Spleen (tissue), 11 donors: ENCODE data around the gene CTDSPL. TPM values are rescaled to one million over a fixed set of nuclear protein-coding genes. Genes with fewer than 3 reads are reported as not detected.

Experiments
- DNase-seq: peaks from one replicate; pipeline ENCODE4 v3.0.0-alpha.2; 2020
- H3K27ac ChIP-seq, 8 donors: fragments of 200-600 bp; sonication (generic) in 7 of 8; 1 replicate in 4 of 8; 2 replicates in 4 of 8; pipeline versions ENCODE4 v1.5.0 to v1.8.0; 2016 to 2021; ENCODE audit warnings: inconsistent platforms in 4 of 8, mild to moderate bottlenecking in 4 of 8, moderate library complexity in 1 of 8
- H3K27me3 ChIP-seq, 7 donors: fragments of 200-600 bp; sonication (generic) in 6 of 7; replicated peaks in 1 of 7; 1 replicate in 4 of 7; 2 replicates in 3 of 7; pipeline versions ENCODE4 v1.5.0 to v1.8.0; 2016 to 2021; ENCODE audit warnings: inconsistent platforms in 3 of 7, mild to moderate bottlenecking in 1 of 7
- H3K36me3 ChIP-seq, 6 donors: fragments of 200-600 bp; sonication (generic) in 5 of 6; 1 replicate in 4 of 6; 2 replicates in 2 of 6; pipeline versions ENCODE4 v1.5.0 to v1.8.0; 2016 to 2021; ENCODE audit warnings: inconsistent platforms in 2 of 6
- H3K4me1 ChIP-seq, 6 donors: fragments of 200-600 bp; sonication (generic) in 5 of 6; 1 replicate in 3 of 6; 2 replicates in 3 of 6; pipeline versions ENCODE4 v1.5.0 to v1.8.0; 2016 to 2021; ENCODE audit warnings: inconsistent platforms in 3 of 6
- H3K4me3 ChIP-seq, 8 donors: fragments of 200-600 bp; sonication (generic) in 7 of 8; 1 replicate in 4 of 8; 2 replicates in 4 of 8; pipeline versions ENCODE4 v1.5.0 to v1.8.0; 2016 to 2021; ENCODE audit warnings: inconsistent platforms in 4 of 8, mild to moderate bottlenecking in 4 of 8, moderate library complexity in 2 of 8
- H3K9me3 ChIP-seq, 8 donors: fragments of 200-600 bp; sonication (generic) in 7 of 8; 1 replicate in 4 of 8; 2 replicates in 4 of 8; pipeline versions ENCODE4 v1.5.0 to v1.8.0; 2016 to 2021; ENCODE audit warnings: inconsistent platforms in 4 of 8
- POLR2A ChIP-seq, 3 donors: fragments of 450-650 bp; IDR thresholded peaks; one replicate each; pipeline ENCODE4 v1.5.1; 2017; ENCODE audit warnings: antibody characterized with exemption in 3 of 3, mild to moderate bottlenecking in 1 of 3
- POLR2AphosphoS5 ChIP-seq, 3 donors: sonication (generic); formaldehyde crosslinking; IDR thresholded peaks; one replicate each; pipeline ENCODE4 v1.5.1; 2017; ENCODE audit warnings: antibody characterized with exemption in 3 of 3
- WGBS, 5 donors: extraction: QIAGEN DNeasy Blood & Tissue Kit in 3 of 5; methylation state at CpG; one replicate each; pipeline versions ENCODE4 v1.1.5 to v1.1.7; 2013 to 2018; 5-methylcytosine and 5-hydroxymethylcytosine counted together
- intact Hi-C: fragments of 100-400 bp; cut with DNase I; formaldehyde crosslinking; loops from one replicate; pipeline ENCODE4 v1.15.0; 2023; ENCODE audit warnings: low total_unique reads
- polyA plus RNA-seq, 3 donors: library from polyadenylated mRNA; stranded (reverse); fragments of 200-250 nt; gene quantifications; one replicate each; pipeline ENCODE4 v1.2.1, GENCODE V29; 2013
- total RNA-seq, 7 donors: library from RNA; depleted of rRNA in 3 of 7; stranded (reverse); fragments of >200 nt in 3 of 7; fragmentation: NEBNext Ultra II Directional in 4 of 7; extraction: Animal tissue kit (Norgen Biotek cat#: 25700) in 4 of 7; gene quantifications; one replicate each; pipeline versions ENCODE4 v1.1.0 to v1.2.1, GENCODE V29; 2016 to 2021
- TF ChIP-seq, protein P1 (sequence below), 11 experiments: fragments of 200-600 bp in 7 of 11; fragments of 450-650 bp in 4 of 11; sonication (generic) in 4 of 11; IDR thresholded peaks in 8 of 11; conservative IDR thresholded peaks in 3 of 11; 1 replicate in 7 of 11; 2 replicates in 4 of 11; pipeline versions ENCODE4 v1.4.0 to v1.8.0; 2016 to 2021; ENCODE audit warnings: antibody characterized with exemption in 11 of 11, inconsistent platforms in 4 of 11, mild to moderate bottlenecking in 1 of 11
- donor health status: healthy with polysubstance abuse.
- donor health status: DM: no; HTN: no; CAD: no; lungs with moderate emphysema.
- donor health status: DM: no; HTN: no; CAD: no.
- donor health status: Bipolar disorder and iron deficiency.
- donor health status: healthy.
- donor health status: DM: no; HTN: no; CAD: no.
- donor health status: DM: yes; HTN: yes; CAD: no.

CTDSPL gene
- total and polyA plus RNA-seq, 10 donors: 3.9 to 46.0 (median 26.2) TPM

DNA sequence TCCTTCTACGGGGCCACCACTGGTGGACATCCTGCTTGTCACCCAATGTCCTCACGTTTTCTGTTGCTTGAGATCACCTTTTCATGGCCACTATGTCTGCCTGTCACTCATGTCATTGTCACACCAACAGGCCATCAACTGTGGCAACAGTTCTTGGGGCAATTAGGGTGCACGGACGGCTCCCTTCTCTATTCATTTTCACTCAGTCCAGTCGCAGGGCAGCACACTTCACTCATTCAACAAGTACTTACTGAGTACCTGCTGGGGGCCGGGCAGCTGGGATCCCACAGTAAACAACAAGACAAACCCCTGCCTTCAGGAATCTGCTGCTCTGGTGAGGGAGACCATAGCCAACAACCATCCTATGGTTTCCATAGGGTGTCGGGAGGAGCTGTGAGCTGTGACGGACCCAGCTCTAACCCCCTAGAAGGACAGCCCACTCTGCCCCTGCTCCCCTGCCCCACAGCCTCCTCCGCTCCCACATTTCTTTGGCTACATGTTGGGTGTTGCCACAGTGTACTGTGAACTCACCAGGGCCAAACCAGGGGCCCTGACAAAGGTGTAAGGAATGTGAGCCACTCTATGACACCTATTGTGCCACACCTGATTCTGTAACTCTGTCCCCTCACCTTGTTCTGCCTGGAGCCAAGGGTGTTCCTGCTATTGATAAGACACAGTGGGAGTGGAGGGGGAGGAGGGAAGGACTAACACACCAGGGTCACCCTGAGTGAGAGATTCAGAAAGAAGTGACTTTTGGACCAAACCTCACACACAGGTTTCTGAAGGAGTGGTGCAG lies 130.8 kb downstream of the CTDSPL start:
- WGBS, 5 donors: 89 to 94% (median 90%) methylated on average over 9 of the region's 9 CpGs

DNA sequence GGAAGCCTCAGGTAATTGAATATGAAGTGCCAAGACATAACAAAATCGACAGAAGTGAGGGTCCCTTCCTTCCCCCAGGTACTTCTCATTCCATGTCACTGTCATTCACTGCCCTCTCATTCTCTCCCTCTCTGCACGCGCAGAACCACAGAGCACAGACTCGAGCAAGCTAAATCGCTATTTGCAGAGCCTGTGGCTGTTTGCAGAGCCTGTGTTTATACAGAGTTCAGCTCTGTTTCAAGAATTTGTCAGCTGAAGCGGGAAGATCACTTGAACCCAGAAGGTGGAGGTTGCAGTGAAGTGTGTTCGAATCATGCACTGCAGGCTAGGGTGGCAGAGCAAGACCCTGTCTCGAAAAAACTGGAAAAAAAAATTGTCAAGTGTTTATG lies 131.4 kb downstream of the CTDSPL start:
- DNase-seq: peak; percentile 43
- H3K27ac ChIP-seq: peak overlapping the region in 4 of 8 donors; percentile 83 to 96 (median 89)
- 88 to 92% (median 90%) methylated on average over 8 of the region's 8 CpGs for WGBS, 5 donors

More for the DNA sequence above, 130.8 kb downstream of the CTDSPL start:
- peak overlapping the region in 2 of 8 donors; percentile 93 to 96 for H3K27ac ChIP-seq
- no peaks in the 10 kb centered on the region for H3K9me3 ChIP-seq
- intact Hi-C loops: no loop called here
- peaks cover 14 to 59% (median 38%) of the 10 kb centered on the region in 6 donors for H3K4me1 ChIP-seq
- H3K4me3 ChIP-seq: no peak overlapping the region
- no peaks in the 10 kb centered on the region for H3K27me3 ChIP-seq
- peak; percentile 70 for DNase-seq
- H3K36me3 ChIP-seq: peaks cover 0 to 20% (median 4%) of the 10 kb centered on the region in 6 donors
- no peak for TF ChIP-seq POLR2A (IDR thresholded peaks at IDR 0.05)
- no peak for TF ChIP-seq POLR2AphosphoS5 (IDR thresholded peaks at IDR 0.05)
- TF ChIP-seq, protein P1, sequence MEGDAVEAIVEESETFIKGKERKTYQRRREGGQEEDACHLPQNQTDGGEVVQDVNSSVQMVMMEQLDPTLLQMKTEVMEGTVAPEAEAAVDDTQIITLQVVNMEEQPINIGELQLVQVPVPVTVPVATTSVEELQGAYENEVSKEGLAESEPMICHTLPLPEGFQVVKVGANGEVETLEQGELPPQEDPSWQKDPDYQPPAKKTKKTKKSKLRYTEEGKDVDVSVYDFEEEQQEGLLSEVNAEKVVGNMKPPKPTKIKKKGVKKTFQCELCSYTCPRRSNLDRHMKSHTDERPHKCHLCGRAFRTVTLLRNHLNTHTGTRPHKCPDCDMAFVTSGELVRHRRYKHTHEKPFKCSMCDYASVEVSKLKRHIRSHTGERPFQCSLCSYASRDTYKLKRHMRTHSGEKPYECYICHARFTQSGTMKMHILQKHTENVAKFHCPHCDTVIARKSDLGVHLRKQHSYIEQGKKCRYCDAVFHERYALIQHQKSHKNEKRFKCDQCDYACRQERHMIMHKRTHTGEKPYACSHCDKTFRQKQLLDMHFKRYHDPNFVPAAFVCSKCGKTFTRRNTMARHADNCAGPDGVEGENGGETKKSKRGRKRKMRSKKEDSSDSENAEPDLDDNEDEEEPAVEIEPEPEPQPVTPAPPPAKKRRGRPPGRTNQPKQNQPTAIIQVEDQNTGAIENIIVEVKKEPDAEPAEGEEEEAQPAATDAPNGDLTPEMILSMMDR (IDR thresholded peaks at IDR 0.05 in 8 of 11, conservative IDR thresholded peaks at IDR 0.05 in 3 of 11): no peak

GRCh38 chr3:37993460-37993819 lies 131.8 kb downstream of the CTDSPL start:
- peaks cover 0 to 22% (median 6%) of the 10 kb centered on the region in 6 donors for H3K36me3 ChIP-seq
- H3K27me3 ChIP-seq: no peaks in the 10 kb centered on the region
- intact Hi-C loops: no loop called here
- H3K4me3 ChIP-seq: peak overlapping the region; percentile 45 to 77 (median 64)
- TF ChIP-seq POLR2A (IDR thresholded peaks at IDR 0.05) (no peak), POLR2AphosphoS5 (IDR thresholded peaks at IDR 0.05) (no peak)
- TF ChIP-seq, protein P1 (IDR thresholded peaks at IDR 0.05 in 8 of 11, conservative IDR thresholded peaks at IDR 0.05 in 3 of 11): no peak
- no peak for DNase-seq
- H3K4me1 ChIP-seq: peaks cover 20 to 62% (median 48%) of the 10 kb centered on the region in 6 donors
- peak overlapping the region; percentile 80 to 96 (median 84) for H3K27ac ChIP-seq
- WGBS, 5 donors: 44 to 59% (median 52%) methylated on average over 4 to 6 of the region's 6 CpGs
- no peaks in the 10 kb centered on the region for H3K9me3 ChIP-seq

More for the DNA sequence above, 131.4 kb downstream of the CTDSPL start:
- H3K4me1 ChIP-seq: peaks cover 16 to 59% (median 44%) of the 10 kb centered on the region in 6 donors
- H3K9me3 ChIP-seq: no peaks in the 10 kb centered on the region
- TF ChIP-seq, protein P1 (IDR thresholded peaks at IDR 0.05 in 8 of 11, conservative IDR thresholded peaks at IDR 0.05 in 3 of 11): no peak
- TF ChIP-seq POLR2AphosphoS5 (IDR thresholded peaks at IDR 0.05) (no peak), POLR2A (IDR thresholded peaks at IDR 0.05) (no peak)
- H3K36me3 ChIP-seq: peaks cover 0 to 22% (median 6%) of the 10 kb centered on the region in 6 donors
- peak overlapping the region in 1 of 8 donors; percentile 77 for H3K4me3 ChIP-seq
- H3K27me3 ChIP-seq: no peaks in the 10 kb centered on the region
- intact Hi-C loops: no loop called here
